Erythroblast (primary cell): ENCODE data around the gene IMMP2L.

Experiments used
- GATA1 ChIP-seq: IDR thresholded peaks from 2 replicates; pipeline ENCODE4 v1.6.1; 2011; ENCODE audit warnings: low read depth, mild to moderate bottlenecking, control low read depth, low read length, moderate library complexity
- POLR2A ChIP-seq: IDR thresholded peaks from 2 replicates; pipeline ENCODE4 v1.6.1; 2011; ENCODE audit warnings: mild to moderate bottlenecking, low read length

- TF ChIP-seq POLR2A (no peak), GATA1 (no peak)
These were observed 471.4 kb downstream of the IMMP2L start, which contains the start of gene LRRN3 for GRCh38 chr7:111090846-111091245.
